VCaP (cell line): ENCODE results near the gene ZNF84.

ENCODE experiments used
- H3K27ac ChIP-seq: fragments of 450-650 bp; 2 replicates; pipeline ENCODE4 v1.5.1; 2017
- TF ChIP-seq, protein P1 (sequence below): fragments of 450-650 bp; conservative IDR thresholded peaks from 2 replicates; pipeline ENCODE4 v1.5.1; 2017; ENCODE audit warnings: mild to moderate bottlenecking, moderate library complexity

ZNF84 gene

GRCh38 chr12:133081159-133081780, 44.0 kb downstream of the ZNF84 start:
- TF ChIP-seq, protein P1, sequence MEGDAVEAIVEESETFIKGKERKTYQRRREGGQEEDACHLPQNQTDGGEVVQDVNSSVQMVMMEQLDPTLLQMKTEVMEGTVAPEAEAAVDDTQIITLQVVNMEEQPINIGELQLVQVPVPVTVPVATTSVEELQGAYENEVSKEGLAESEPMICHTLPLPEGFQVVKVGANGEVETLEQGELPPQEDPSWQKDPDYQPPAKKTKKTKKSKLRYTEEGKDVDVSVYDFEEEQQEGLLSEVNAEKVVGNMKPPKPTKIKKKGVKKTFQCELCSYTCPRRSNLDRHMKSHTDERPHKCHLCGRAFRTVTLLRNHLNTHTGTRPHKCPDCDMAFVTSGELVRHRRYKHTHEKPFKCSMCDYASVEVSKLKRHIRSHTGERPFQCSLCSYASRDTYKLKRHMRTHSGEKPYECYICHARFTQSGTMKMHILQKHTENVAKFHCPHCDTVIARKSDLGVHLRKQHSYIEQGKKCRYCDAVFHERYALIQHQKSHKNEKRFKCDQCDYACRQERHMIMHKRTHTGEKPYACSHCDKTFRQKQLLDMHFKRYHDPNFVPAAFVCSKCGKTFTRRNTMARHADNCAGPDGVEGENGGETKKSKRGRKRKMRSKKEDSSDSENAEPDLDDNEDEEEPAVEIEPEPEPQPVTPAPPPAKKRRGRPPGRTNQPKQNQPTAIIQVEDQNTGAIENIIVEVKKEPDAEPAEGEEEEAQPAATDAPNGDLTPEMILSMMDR, result no peak
- H3K27ac ChIP-seq, result peak overlapping the region; percentile 90

GRCh38 chr12:133083345-133083744, 46.0 kb downstream of the ZNF84 start:
- H3K27ac ChIP-seq, result no peak overlapping the region
- TF ChIP-seq, protein P1, result no peak

DNA sequence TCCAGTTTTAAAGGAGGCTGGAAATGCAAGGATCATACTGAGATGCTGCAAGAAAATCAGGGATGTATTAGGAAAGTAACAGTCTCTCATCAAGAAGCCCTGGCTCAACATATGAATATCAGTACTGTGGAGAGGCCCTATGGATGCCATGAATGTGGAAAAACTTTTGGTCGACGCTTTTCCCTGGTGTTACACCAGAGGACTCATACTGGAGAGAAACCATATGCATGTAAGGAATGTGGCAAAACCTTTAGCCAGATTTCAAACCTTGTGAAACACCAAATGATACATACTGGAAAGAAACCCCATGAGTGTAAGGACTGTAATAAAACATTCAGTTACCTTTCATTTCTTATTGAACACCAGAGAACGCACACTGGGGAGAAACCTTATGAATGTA, 68.3 kb downstream of the ZNF84 start:
- no peak overlapping the region for H3K27ac ChIP-seq
- TF ChIP-seq, protein P1, result no peak

DNA sequence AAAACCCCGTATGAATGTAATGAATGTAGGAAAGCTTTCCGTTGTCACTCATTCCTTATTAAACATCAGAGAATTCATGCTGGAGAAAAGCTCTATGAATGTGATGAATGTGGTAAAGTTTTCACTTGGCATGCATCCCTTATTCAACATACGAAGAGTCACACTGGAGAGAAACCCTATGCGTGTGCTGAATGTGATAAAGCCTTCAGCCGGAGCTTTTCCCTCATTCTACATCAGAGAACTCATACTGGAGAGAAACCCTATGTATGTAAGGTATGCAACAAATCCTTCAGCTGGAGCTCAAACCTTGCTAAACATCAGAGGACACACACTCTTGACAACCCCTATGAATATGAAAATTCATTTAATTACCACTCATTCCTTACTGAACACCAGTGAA, 68.9 kb downstream of the ZNF84 start:
- TF ChIP-seq, protein P1, result no peak
- no peak overlapping the region for H3K27ac ChIP-seq

DNA sequence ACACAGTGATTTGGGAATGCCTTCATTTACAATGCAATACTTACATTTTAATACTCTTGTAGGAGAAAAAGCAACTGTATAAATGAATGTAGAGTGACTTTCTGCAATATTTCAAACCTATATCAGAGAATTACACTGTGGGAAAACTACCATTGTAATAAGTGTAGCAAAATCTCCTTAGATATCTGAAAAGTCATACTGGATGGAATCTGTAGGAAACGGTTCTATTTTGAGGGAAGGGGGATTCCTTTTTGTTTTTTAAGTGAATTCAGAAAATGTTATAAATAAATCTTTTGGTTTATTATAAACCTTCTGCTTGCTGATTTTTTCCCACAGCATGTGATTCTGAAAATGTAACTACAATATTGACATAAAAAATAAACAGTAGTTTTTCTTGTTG, 69.8 kb downstream of the ZNF84 start:
- TF ChIP-seq, protein P1, result no peak
- no peak overlapping the region for H3K27ac ChIP-seq

- TF ChIP-seq, protein P1, result no peak
- H3K27ac ChIP-seq, result no peak overlapping the region
Measured at GRCh38 chr12:133108150-133108549, 70.8 kb downstream of the ZNF84 start.
